ENCODE results near the gene CCDC88C. TPM values are rescaled to one million over a fixed set of nuclear protein-coding genes. Genes with fewer than 3 reads are reported as not detected.
"Not testable (repeated sequence)": the region's sequence is repeated elsewhere in the genome, so short reads cannot be mapped to it uniquely, and the experiment has no call there.

CCDC88C gene
- 100 to 1,000 TPM in 1 of 2 donors, 10 to 100 TPM in 1; 98.8 to 113 TPM for total RNA-seq

DNA sequence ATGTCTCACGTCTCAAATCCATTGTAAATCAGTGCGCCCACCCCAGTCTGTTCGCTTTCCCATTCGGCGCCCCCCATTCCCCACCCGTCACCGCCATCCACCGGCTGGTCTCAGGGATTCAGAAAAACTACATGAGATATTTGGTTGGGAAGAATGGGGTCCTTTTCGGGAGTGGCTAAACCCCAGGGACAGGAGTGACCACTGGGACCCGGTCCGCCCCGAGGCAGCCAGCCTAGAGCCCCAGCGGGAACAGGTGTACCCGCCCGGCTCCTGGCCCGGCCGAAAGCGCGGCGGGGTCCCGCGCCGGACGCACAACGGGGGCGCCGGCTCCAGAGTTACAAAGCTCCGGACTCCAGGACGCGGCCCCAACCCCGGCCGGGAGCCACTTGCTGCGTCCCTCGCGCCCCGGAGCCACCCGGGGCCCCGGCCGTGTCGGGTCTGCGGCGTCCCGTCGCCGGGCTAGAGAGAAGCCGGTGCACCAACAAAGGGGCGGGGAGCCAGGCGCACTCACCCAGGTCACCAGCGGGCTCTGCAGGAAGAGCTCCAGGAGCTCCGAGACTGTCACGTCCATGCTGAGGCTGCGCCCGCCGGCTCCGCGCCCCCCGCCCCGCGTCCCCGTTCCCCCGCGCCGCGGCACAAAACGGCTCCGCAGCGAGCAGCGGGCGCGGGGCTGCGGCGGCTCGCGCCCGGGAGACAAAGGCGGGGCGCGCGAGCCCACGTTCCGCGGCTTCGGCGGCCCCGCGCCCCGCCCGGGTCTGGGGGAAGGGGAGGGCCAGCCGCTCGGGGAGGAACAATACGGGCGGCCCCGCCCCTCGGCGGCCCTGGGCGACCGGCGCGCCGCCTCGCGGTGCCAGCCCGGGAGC lies at the start of gene CCDC88C:
Gene CCDC88C (minus strand): TSS at position 701 of the 863 bp plus-strand sequence. CDS start 130 bp downstream, at position 571.
- peak within 1 kb of the TSS; percentile 99 to 100 for H3K27ac Mint-ChIP-seq
- H3K9me3 Mint-ChIP-seq, result no peaks in the 10 kb centered on the region
- peak; percentile 72 to 76 for DNase-seq (ENCODE audit: low spot score in 2 of 2)
- H3K36me3 Mint-ChIP-seq, result peaks cover 39 to 46% of the 10 kb centered on the region in 2 donors
- ATAC-seq, result peak; percentile 41 to 66

GRCh38 chr14:91466192-91466591 lies 48.6 kb upstream of the CCDC88C start:
- DNase-seq (ENCODE audit: low spot score in 2 of 2) (no peak), ATAC-seq (no peak)
- Mint-ChIP-seq H3K36me3 (peaks cover 1 to 66% of the 10 kb centered on the region in 2 donors), H3K9me3 (no peaks in the 10 kb centered on the region), H3K27ac (no peak overlapping the region)

DNA sequence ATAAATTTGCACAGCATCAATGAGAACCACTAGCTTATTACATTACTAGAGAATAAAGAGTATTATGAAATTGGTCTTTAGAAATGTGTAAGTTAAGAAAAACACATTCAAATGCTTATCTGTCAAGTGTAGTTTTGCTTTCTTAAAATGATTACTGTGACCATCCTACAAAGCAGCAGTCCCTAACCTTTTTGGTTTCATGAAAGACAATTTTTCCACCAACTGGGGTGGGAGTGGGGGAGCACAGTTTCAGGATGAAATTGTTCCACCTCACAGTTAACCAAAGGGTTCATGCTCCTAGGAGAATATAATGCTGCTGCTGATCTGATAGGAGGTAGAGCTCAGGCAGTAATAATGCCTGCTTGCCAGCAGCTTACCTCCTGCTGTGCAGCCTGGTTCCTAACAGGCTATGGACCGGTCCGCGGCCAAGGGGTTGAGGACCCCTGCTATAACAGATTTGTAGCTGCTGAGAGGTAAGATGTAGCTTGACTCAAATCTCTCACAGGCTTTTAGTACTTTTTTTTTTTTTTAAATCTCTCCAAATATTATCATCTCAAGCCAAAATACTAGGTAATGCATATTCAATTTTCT lies 47.1 kb upstream of the CCDC88C start:
- Mint-ChIP-seq H3K36me3 (peaks cover 5 to 59% of the 10 kb centered on the region in 2 donors), H3K9me3 (no peaks in the 10 kb centered on the region), H3K27ac (peak overlapping the region in 1 of 2 donors; percentile 93)
- DNase-seq (ENCODE audit: low spot score in 2 of 2) (peak in 1 of 2 donors; percentile 27), ATAC-seq (peak; percentile 62 to 89)

DNA sequence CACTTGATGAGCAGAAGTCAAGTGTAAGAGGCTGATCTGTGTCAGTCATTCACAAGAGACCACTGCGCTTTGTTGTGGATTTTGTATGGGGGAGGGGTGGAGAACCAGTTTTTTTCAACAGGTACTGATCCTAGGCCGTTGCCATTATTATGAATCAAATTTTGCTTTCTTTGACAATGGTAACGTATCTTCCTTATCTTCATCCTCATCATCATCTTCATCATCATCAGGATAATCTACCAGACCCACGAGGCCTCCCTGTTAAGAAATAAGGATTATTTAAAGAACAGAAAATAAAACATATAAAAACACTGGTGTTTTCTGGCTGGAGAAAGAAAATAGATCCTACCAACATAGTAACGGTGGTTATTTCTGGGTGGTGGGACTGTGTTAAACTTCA lies 41.0 kb upstream of the CCDC88C start:
- DNase-seq (ENCODE audit: low spot score in 2 of 2), result no peak
- no peaks in the 10 kb centered on the region for H3K9me3 Mint-ChIP-seq
- no peak for ATAC-seq
- H3K27ac Mint-ChIP-seq, result peak overlapping the region in 1 of 2 donors; percentile 47
- H3K36me3 Mint-ChIP-seq, result peaks cover 13 to 48% of the 10 kb centered on the region in 2 donors

- ATAC-seq (peak in 1 of 2 donors; percentile 7), DNase-seq (ENCODE audit: low spot score in 2 of 2) (no peak)
- Mint-ChIP-seq H3K36me3 (peaks cover 13 to 33% of the 10 kb centered on the region in 2 donors), H3K9me3 (no peaks in the 10 kb centered on the region), H3K27ac (peak overlapping the region in 1 of 2 donors; percentile 59)
These were observed 38.7 kb upstream of the CCDC88C start for GRCh38 chr14:91456283-91456682.

DNA sequence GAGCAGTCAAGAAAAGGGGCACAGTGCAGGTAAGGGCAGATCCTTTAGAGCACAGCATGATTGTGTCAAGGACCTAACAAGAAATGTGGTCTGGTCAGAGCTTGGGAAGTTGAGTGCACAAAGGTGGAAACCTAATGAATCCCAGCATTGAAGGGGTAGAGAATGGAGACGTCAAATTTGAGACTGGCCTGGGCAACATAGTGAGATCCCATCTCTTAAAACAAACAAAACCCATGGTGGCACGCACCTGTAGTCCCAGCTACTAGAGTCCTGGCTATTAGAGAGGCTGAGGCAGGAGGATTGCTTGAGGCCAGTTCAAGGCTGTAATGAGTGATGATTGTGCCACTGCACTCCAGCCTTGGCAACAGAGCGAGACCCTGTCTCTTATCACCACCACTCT lies 37.0 kb upstream of the CCDC88C start:
- H3K27ac Mint-ChIP-seq, result peak overlapping the region in 1 of 2 donors; percentile 44
- DNase-seq (ENCODE audit: low spot score in 2 of 2) (no peak), ATAC-seq (peak in 1 of 2 donors; percentile 22)
- peaks cover 8 to 27% of the 10 kb centered on the region in 2 donors for H3K36me3 Mint-ChIP-seq
- H3K9me3 Mint-ChIP-seq, result no peaks in the 10 kb centered on the region

GRCh38 chr14:91454155-91454554 lies 36.5 kb upstream of the CCDC88C start:
- Mint-ChIP-seq H3K27ac (peak overlapping the region in 1 of 2 donors; percentile 44), H3K36me3 (peaks cover 8 to 25% of the 10 kb centered on the region in 2 donors), H3K9me3 (no peaks in the 10 kb centered on the region)
- ATAC-seq (peak in 1 of 2 donors; percentile 31), DNase-seq (ENCODE audit: low spot score in 2 of 2) (no peak)

- Mint-ChIP-seq H3K9me3 (no peaks in the 10 kb centered on the region), H3K36me3 (peaks cover 8 to 21% of the 10 kb centered on the region in 2 donors), H3K27ac (no peak overlapping the region)
- DNase-seq (ENCODE audit: low spot score in 2 of 2) (no peak), ATAC-seq (peak in 1 of 2 donors; percentile 18)
These were observed 36.1 kb upstream of the CCDC88C start for GRCh38 chr14:91453744-91454143.

- Mint-ChIP-seq H3K9me3 (peaks cover 0 to 8% of the 10 kb centered on the region in 2 donors), H3K36me3 (peaks cover 7 to 8% of the 10 kb centered on the region in 2 donors), H3K27ac (no peak overlapping the region)
- ATAC-seq (no peak), DNase-seq (ENCODE audit: low spot score in 2 of 2) (no peak)
These were observed 26.9 kb upstream of the CCDC88C start for GRCh38 chr14:91444335-91445020.

DNA sequence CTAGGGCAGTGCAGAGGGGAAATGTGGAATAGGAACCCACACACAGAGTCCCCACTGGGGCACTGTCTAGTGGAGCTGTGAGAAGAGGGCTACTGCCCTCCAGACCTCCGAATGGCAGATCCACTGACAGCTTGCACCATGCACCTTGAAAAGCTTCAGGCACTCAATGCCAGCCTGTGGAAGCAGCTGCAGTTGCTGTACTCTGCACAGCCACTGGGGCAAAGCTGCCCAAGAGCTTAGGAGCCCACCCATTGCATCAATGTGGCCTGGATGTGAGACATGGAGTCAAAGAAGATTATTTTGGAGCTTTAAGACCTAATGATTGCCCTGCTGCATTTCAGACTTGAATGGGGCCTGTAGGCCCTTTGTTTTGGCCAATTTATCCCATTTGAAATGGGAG lies 21.7 kb upstream of the CCDC88C start:
- no peak for DNase-seq (ENCODE audit: low spot score in 2 of 2)
- Mint-ChIP-seq H3K36me3 (peaks cover 7 to 30% of the 10 kb centered on the region in 2 donors), H3K27ac (no peak overlapping the region), H3K9me3 (peaks cover 0 to 16% of the 10 kb centered on the region in 2 donors)
- ATAC-seq, result no peak

- ATAC-seq, result no peak
- no peak for DNase-seq (ENCODE audit: low spot score in 2 of 2)
- peaks cover 0 to 16% of the 10 kb centered on the region in 2 donors for H3K9me3 Mint-ChIP-seq
- peaks cover 7 to 30% of the 10 kb centered on the region in 2 donors for H3K36me3 Mint-ChIP-seq
- no peak overlapping the region for H3K27ac Mint-ChIP-seq
These were observed 21.2 kb upstream of the CCDC88C start for GRCh38 chr14:91438845-91439244.

DNA sequence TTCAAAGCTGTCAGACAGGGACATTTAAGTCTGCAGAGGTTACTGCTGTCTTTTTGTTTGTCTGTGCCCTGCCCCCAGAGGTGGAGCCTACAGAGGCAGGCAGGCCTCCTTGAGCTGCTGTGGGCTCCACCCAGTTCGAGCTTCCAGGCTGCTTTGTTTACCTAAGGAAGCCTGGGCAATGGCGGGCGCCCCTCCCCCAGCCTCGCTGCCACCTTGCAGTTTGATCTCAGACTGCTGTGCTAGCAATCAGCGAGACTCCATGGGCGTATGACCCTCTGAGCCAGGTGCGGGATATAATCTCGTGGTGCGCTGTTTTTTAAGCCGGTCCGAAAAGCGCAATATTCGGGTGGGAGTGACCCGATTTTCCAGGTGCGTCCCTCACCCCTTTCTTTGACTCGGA lies 18.6 kb upstream of the CCDC88C start:
- H3K27ac Mint-ChIP-seq; DNase-seq (ENCODE audit: low spot score in 2 of 2); ATAC-seq: not testable (repeated sequence)
- H3K9me3 Mint-ChIP-seq, result peaks cover 0 to 16% of the 10 kb centered on the region in 2 donors
- peaks cover 7 to 30% of the 10 kb centered on the region in 2 donors for H3K36me3 Mint-ChIP-seq

DNA sequence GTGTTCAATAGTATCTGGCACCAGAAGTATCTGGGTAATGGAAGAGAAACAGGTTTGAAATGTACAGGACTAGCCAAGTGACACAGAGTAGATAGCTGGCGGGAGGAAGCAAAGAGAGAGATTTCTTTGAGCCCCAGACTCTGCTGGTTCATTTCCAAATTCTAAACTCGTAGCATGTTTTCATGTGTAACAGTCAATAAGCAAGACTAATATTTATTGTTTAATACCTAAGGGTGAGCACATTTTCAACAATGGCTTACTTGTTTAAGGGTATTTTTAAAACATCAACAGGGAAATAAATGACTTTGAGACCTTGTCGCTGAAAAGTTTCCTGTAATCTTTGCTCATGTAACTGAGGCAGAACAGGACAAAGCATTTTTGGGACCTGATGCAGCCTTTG lies 11.8 kb upstream of the CCDC88C start:
- Mint-ChIP-seq H3K27ac (no peak overlapping the region), H3K9me3 (no peaks in the 10 kb centered on the region), H3K36me3 (no peaks in the 10 kb centered on the region)
- ATAC-seq (no peak), DNase-seq (ENCODE audit: low spot score in 2 of 2) (no peak)

DNA sequence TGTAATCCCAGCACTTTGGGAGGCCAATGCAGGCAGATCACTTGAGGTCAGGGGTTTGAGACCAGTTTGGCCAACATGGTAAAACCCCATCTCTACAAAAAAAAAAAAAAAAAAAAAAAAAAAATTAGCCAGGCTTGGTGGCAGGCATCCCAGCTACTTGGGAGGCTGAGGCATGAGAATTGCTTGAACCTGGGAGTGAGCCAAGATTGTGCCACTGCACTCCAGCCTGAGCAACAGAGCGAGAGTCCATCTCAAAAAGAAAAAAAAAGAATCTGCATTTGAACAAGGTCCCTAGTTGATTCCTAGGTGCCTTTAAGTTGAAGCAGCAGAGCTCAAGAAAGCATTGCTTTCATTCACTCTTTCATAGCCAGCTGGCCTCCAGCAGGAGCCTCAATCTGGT lies 11.3 kb upstream of the CCDC88C start:
- ATAC-seq; H3K27ac Mint-ChIP-seq; DNase-seq (ENCODE audit: low spot score in 2 of 2); H3K36me3 Mint-ChIP-seq; H3K9me3 Mint-ChIP-seq: not testable (repeated sequence)

- not testable (repeated sequence) for H3K36me3 Mint-ChIP-seq; ATAC-seq; H3K27ac Mint-ChIP-seq; DNase-seq (ENCODE audit: low spot score in 2 of 2); H3K9me3 Mint-ChIP-seq
These were observed 7.9 kb upstream of the CCDC88C start for GRCh38 chr14:91425531-91425944.

DNA sequence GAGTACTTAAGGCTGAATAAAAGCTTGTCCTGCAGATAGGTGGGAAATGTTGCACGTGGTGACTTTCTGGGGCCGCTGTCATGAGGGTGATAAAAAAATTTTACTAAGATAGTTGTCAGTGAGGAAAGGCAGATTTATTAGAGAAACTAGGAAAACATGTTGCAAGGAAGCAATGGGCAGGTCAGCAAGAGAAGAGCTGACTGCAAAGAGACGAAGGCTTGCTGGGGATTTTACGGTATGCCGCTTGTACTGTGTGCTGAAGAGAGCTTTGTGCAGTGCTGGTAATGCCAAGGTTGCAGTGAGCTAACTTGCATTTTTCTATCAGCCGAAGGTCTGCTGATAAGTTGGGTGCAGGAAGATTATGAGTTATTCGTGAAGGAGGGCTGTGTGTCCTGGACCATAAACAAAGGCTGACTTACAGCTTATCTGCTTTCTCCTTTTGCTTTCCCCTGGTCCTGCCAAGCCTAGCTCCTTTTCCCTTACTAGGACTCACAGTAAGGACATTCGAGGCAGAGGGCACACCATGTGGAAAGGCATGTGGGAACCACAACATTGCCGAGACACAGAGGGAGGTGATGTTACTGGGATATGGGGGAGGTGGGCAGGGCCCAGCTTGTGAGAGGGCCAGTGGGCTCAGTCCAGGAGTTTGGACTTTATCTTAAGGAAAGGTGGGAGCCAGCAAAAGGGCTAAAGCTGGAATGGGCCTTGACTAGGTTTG lies 7.4 kb upstream of the CCDC88C start:
- no peak overlapping the region for H3K27ac Mint-ChIP-seq
- DNase-seq (ENCODE audit: low spot score in 2 of 2), result no peak
- no peaks in the 10 kb centered on the region for H3K9me3 Mint-ChIP-seq

More for the DNA sequence above, 7.4 kb upstream of the CCDC88C start:
- ATAC-seq, result no peak
- H3K36me3 Mint-ChIP-seq, result no peaks in the 10 kb centered on the region

All from activated naive CD4-positive, alpha-beta T cell treated with anti-CD3 and anti-CD28 coated beads, Interleukin-2, amount 50 U/mL, for 72 hours (primary cell).